BE2C (cell line): Measurements from ENCODE around the gene BAX.

Experiments
- DNase-seq: peaks from one replicate; pipeline ENCODE4 v3.0.0-alpha.2; 2020
- H3K27me3 ChIP-seq: fragments of 250-450 bp; sonication (Bioruptor Pico); 2 replicates; pipeline ENCODE4 v1.5.1; 2020; ENCODE audit warnings: mild to moderate bottlenecking
- H3K36me3 ChIP-seq: fragments of 250-450 bp; sonication (Bioruptor Pico); 2 replicates; pipeline ENCODE4 v1.5.1; 2020; ENCODE audit warnings: mild to moderate bottlenecking
- H3K4me1 ChIP-seq: fragments of 250-450 bp; sonication (Bioruptor Pico); 2 replicates; pipeline ENCODE4 v1.5.1; 2020
- H3K4me3 ChIP-seq: 2 replicates; pipeline ENCODE4 v1.5.1; 2011; ENCODE audit warnings: low read depth, low read length
- H3K9me3 ChIP-seq: fragments of 250-450 bp; sonication (Bioruptor Pico); 2 replicates; pipeline ENCODE4 v1.5.1; 2020
- CTCF ChIP-seq: IDR thresholded peaks from 2 replicates; pipeline ENCODE4 v1.5.1; 2012; ENCODE audit warnings: mild to moderate bottlenecking, low read depth, low read length

BAX gene

GRCh38 chr19:48950830-48951519, 3.7 kb upstream of the BAX start:
- no peaks in the 10 kb centered on the region for H3K4me1 ChIP-seq
- DNase-seq = no peak
- TF ChIP-seq CTCF = no peak
- no peak overlapping the region for H3K4me3 ChIP-seq
- H3K9me3 ChIP-seq = no peaks in the 10 kb centered on the region
- no peaks in the 10 kb centered on the region for H3K27me3 ChIP-seq
- no peaks in the 10 kb centered on the region for H3K36me3 ChIP-seq

GRCh38 chr19:48953141-48953540, 1.5 kb upstream of the BAX start:
- Histone ChIP-seq H3K4me3 (no peak overlapping the region), H3K36me3 (peaks cover 3% of the 10 kb centered on the region), H3K27me3 (no peaks in the 10 kb centered on the region), H3K9me3 (no peaks in the 10 kb centered on the region), H3K4me1 (no peaks in the 10 kb centered on the region)
- no peak for DNase-seq
- TF ChIP-seq CTCF = no peak

- no peak for DNase-seq
- H3K4me3 ChIP-seq = peak overlapping the region; percentile 64
- H3K4me1 ChIP-seq = no peaks in the 10 kb centered on the region
- TF ChIP-seq CTCF = no peak
- no peaks in the 10 kb centered on the region for H3K9me3 ChIP-seq
- no peaks in the 10 kb centered on the region for H3K27me3 ChIP-seq
- peaks cover 3% of the 10 kb centered on the region for H3K36me3 ChIP-seq
Observed at GRCh38 chr19:48953990-48954594, 583 bp upstream of the BAX start.

- Histone ChIP-seq H3K9me3 (no peaks in the 10 kb centered on the region), H3K4me1 (no peaks in the 10 kb centered on the region), H3K36me3 (peaks cover 3% of the 10 kb centered on the region), H3K27me3 (no peaks in the 10 kb centered on the region), H3K4me3 (peak overlapping the region; percentile 90)
- no peak for DNase-seq
- no peak for TF ChIP-seq CTCF
Observed at GRCh38 chr19:48955308-48955958, 758 bp downstream of the BAX start.

GRCh38 chr19:48958006-48958405, 3.3 kb downstream of the BAX start:
- no peak overlapping the region for H3K4me3 ChIP-seq
- DNase-seq = no peak
- peaks cover 3% of the 10 kb centered on the region for H3K36me3 ChIP-seq
- no peaks in the 10 kb centered on the region for H3K9me3 ChIP-seq
- H3K27me3 ChIP-seq = no peaks in the 10 kb centered on the region
- no peaks in the 10 kb centered on the region for H3K4me1 ChIP-seq
- TF ChIP-seq CTCF = no peak
